Myocyte (in vitro differentiated cells): ENCODE data around the gene RABGEF1. TPM values are rescaled to one million over a fixed set of nuclear protein-coding genes. Genes with fewer than 3 reads are reported as not detected.
"Not testable (repeated sequence)": the region's sequence is repeated elsewhere in the genome, so short reads cannot be mapped to it uniquely, and the experiment has no call there.

Experiments used
- DNase-seq: peaks from one replicate; pipeline ENCODE4 v3.0.0-alpha.2; 2012; ENCODE audit warnings: low read depth
- polyA plus RNA-seq: library from polyadenylated mRNA; unstranded; fragments of >200 nt; gene quantifications from one replicate; pipeline ENCODE4 v1.2.1, GENCODE V29; 2012; ENCODE audit warnings: missing spikeins
- total RNA-seq: library from RNA; depleted of rRNA; stranded (reverse); fragments of >200 nt; gene quantifications from 2 replicates; pipeline ENCODE4 v1.2.3, GENCODE V29; 2014

The RABGEF1 gene
- total RNA-seq: 40.7 and 48.1 TPM in 2 replicates
- 26.6 TPM for polyA plus RNA-seq

DNA sequence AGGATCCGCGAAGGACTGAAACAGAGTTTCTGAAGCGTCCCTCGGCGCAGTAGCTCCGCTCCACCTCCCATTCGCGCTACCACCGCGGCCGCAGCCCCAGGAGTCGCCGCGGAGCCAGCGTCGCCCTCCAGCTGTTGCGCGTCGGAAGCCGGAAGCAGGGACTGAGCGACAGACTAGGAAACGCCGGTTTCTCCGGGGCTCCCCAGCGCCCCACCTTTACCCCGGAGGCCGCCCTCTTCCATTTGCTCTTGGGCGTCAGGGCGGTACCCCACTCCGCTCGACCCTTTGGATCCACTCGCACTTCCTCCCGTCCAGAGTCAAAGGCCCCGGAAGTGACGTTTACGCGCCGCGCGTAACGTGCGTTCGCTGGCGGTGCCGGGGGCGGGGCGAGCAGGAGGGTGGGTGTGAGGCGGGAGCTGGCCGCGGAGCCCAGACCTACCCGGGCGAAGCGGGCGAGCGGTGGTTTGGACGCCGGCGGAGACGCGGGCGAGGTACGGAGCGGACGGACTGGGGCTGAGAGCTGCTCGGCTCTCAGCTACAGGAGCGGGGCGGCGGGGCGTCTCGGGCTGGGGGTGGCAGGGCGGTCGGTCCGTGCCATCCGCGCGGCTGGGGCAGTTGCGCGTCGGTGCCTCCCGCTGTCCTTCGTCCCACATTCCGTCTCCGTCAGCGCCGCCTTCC is at the start of gene RABGEF1:
Gene RABGEF1, plus strand, starts transcription at position 432 of the 678 bp plus-strand sequence. CDS start 31,167 bp downstream, outside the sequence.
- DNase-seq: peak; percentile 99

DNA sequence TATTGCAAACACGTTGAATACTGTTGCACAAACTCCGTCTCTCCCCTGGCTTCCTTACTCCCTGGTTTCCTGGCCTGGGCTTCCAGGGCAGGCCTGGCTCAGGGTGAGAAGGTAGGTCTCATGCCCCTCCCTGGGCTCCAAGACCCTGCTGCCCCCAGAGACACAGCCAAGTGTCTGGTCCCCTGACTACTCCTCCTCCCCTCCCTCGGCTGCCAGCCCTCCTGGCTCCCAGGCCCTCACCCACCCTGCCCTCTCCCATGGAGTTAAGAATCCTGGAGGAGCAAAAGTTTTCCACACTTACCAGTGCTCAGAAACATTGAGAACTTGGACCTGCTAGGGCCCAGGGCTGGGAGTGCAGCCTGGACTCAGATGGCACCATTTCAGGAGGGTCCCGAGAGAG is 47.2 kb upstream of the RABGEF1 start:
- DNase-seq: no peak

DNA sequence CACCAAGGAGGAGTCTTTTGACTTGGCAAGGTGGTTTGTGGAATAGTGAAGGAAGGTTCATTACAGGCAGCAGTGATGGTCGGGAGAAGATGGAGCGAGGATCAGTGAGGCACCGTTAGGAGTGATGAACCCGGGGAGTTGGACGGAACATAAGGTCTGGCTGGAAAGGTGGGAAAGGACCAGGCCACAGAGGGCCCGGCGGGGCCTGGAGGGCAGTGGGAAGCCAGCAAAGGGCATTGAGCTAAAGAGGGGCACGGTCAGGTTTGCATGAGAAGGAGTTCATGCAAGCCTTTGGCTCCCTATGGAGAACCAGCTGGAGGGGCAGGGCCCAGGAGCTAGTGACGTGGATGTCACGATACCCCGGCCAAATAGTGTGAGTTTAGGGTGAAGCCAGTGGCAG is 46.2 kb upstream of the RABGEF1 start:
- DNase-seq: no peak

DNA sequence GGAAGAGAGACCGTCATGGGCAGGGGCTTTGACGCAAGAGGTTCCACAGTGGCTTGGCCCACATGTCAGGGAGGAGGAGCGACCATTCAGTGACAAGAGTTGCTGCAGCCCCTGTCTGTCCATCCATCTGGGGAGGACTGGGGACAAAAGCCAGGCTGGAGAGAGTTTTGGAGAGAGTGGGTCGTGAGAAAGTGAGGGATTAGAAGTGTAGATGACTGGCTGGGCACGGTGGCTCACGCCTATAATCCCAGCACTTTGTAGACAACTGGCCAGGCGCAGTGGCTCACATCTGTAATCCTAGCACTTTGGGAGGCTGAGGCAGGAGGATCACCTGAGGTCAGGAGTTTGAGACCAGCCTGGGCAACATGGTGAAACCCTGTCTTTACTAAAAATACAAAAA is 45.1 kb upstream of the RABGEF1 start:
- DNase-seq: not testable (repeated sequence)

DNA sequence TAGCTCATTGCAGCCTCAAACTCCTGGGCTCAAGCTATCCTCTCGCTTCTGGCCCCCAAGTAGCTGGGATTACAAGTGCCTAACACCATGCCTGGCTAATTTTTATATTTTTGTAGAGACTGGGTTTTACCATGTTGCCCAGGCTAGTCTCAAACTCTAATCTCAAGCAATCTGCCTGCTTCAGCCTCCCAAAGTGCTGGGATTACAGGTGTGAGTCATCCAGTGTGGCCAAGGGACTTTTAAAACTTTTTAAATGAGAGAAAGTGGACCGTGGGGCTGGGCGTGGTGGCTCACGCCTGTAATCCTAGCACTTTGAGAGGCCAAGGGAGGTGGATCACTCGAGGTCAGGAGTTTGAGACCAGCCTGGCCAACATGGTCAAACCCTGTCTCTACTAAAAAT is 44.4 kb upstream of the RABGEF1 start:
- DNase-seq: not testable (repeated sequence)

DNA sequence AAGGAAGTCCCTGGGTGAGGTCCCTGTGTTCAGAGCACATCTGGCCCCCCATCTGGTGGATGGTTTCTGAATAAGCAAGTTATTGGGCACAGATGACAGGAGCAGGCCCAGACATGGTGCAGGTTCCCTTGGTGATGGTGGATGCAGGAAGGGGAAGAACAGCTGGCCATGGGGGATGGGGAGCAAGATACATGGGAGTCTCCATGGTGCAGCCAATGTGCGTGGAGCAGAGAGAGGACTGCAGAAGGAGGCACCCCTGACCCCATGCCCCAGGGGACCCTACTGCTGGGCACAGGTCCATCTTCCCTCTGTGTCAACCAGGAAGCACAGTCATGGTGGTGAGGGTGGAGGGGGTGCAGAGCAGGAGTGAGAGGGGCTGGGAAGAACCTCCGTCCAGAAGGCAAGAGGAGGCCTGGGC is 43.8 kb upstream of the RABGEF1 start:
- peak; percentile 75 for DNase-seq

DNA sequence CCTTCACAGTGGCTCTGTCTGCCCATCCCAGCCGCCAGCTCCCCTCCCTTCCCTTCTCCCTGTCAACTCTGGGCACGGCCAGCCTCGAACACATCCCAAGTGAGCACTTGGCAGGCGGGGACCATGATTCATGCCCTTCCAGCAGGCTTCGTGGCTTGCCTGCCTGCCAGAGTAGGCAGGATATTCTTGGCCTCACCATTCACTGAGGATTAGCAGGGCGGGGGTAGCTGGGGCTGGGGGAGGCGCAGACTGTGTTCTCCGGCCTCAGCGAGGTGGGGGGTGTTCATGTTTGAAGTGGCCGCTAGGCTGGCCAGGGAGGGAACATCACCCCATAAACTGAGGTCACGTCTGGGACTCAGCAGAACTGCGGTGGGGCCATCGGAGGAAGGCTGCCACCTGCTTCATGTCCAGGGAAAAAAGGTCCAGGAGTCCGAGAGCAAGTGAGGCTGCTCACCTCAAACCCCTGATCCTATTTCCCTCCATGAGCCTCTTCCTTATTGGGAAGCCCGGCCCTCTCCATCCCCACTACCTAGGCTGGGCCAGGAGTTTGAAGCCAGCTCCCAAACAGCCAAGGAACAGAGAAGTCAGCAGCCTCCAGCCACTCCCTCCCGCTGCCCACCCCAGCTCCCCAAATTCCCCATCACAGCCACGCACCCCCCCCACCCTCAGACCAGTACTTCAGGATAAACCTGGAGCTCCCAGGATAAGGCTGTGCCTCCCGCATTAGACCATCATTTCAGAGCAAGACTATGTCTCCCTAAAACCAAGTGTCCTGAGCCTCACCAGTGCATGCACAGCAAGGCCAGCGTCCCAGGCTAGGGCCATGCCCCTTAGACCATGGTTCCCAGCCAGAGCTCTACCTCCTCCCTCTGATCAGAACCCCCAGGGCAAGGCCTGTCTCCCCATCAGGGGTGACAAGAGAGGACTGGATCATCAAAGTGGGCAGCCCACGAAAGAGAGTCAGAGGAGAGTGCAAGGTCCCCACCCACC is 42.8 kb upstream of the RABGEF1 start:
- DNase-seq: peak; percentile 94

DNA sequence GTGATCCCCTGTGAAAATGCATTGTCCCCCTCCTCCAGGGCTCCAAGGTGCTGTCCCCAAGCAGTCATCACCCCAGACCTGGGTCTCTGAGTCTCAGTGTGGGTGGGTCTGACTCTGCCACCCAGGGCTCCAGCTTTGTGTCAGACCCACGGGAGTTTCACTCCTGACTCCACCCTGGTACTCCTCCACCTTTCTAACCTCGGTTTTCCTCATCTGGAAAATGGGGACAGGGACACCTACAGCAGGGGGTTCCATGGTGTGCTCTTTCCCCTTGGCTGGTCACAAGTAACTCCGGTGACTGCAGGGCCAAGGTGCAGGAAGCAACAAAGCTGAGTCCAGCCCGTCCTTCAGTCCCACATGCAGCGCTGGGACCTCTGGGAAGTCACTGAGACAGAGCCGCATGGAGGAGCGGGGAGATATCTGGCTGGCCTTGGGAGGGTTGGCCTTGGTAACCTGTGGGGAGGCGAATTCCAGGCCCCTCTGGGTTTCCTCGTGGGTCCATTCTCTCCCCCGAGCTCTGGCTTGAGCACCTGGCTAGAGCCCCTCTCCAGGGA is 41.8 kb upstream of the RABGEF1 start:
- no peak for DNase-seq

DNA sequence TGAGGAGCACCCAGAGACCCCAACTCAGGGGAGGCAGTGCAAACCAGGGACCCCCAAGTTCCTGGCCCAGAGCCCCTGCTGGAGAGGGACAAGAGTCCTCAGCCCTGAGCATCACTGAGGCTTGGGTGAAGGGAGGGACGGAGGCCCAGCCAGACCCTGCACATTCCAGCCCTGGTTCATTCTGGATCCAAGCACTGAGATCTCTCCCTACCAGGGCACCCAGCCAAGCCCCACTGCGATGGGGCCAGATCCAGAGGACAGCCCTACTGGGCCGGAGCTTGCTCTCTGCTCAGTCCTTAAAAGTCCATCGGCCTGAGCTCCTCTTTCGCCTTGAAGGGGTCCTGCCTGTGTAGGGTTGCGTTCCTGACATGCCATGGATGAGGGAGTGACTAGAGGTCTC is 40.5 kb upstream of the RABGEF1 start:
- no peak for DNase-seq

DNA sequence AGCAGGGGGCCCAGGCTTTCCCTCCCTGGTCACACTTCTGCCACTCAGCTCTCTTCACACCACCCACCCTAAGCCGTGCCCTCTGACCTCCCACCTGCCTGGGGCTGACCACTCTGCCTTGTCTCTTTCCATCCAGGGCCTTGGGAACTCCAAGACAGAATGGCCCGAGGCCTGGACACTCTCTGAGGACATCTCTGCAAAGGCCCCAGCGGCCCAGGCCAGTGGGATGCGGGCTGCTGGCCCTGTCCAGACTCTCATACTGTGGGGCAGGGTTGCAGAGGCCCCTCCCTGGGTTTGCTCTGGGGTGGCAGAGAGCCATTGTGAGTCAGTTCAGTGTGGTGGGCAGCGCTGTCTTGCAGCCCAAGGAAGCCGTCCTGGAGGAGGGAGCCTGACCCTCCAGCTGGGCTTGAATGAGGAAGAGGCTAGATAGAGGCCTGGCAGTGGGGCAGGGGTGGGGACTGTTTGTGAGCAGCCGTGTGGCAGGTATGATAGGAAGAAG is 39.9 kb upstream of the RABGEF1 start:
- no peak for DNase-seq

DNA sequence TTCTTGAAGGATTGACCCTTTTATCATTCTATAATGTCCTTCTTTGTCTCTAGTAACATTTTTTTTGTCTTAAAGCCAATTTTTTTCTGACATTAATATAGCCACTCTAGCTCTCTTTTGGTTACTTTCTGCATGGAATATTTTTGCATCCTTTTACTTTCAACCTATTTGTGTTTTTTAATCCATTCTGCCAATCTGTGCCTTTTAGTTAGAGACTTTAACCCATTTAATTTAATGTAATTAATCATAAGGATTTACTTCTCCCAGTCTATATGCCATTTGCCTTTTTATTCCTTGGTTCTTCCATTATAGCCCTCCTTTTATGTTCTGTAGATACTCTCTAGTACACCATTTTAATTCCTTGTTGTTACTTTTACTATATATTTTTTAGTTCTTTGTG is 32.7 kb upstream of the RABGEF1 start:
- no peak for DNase-seq

DNA sequence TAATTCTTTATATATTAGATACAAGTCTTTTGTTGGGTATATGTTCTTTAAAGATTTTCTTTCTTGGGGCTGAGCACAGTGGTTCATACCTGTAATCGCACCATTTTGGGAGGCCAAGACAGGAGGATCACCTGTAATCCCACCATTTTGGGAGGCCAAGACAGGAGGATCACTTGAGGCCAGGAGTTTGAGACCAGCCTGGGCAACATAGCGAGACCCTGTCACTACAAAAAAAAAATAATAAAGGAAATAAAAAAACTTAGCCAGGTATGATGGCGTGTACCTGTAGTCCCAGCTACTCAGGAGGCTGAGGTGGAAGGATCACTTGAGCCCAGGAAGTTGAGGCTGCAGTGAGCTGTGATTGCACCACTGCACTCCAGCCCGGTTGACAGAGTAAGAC is 29.8 kb upstream of the RABGEF1 start:
- not testable (repeated sequence) for DNase-seq

DNA sequence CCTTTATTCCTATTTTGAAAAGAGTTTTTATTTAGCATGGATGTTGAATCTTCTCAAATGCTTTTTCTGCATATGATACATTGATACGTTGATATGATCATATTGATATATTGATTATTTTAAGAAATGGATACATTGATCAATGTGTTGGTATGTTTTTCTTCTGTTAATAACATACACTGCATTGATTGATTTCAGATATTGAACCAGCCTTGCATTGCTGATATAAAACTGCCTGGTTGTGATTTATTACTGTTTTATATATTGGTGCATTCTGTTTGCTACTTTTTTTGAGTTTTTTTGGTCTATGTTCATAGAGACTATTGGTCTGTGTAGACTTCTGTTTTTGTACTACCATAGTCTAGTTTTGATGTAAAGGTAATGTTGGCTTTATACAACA is 26.8 kb upstream of the RABGEF1 start:
- DNase-seq: no peak

DNA sequence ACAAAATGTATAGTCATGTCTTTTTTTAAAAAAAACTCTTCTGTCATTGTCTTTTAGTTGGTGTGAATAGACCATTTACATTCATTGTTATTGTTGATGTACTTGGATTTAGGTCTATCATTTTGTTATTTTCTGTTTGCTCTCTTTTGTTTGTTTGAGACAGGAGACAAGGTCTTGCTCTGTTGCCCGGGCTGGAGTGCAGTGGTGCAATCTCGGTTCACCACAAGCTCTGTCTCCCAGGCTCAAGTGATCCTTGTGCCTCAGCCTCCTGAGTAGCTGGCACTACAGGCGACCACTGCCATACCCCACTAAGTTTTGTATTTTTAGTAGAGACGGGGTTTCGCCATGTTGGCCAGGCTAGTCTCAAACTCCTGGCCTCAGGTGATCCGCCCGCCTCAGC is 23.9 kb upstream of the RABGEF1 start:
- not testable (repeated sequence) for DNase-seq

DNA sequence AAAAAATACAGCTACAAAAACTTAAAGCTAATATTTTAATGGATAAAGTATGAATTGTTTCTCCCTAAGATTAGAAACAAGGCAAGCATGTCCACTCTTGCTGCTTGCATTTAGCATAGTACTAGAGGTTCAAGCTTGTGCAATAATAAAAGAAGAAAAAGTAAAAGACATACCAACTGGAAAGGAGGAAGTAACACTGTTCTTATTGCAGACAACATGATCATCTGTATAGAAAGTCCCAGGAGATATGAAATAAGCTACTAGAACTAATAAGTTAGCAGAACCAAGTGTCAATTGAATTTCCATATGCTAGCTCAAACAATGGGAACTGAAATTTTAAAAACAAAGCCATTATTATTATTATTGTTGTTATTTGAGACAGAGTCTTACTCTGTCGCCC is 20.0 kb upstream of the RABGEF1 start:
- DNase-seq: no peak

DNA sequence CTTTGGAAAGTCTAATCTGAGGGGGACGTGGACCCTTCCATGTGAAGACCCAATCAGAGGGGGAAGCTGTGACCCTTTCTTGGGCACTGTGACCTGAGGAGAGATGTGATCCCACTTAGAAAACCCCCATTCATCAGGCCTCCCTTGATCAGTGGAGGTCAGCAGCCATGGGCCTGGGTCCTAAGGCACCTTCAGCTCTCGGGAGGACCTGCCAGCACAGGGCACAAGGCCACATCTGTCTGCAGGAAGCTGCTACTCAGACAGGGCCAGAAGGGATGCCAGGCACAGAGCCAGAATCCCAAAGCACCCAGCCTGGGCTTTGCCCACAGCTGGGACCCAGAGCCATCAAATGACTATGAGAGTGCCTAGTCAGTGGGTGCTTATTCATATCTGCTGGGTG is 14.7 kb upstream of the RABGEF1 start:
- DNase-seq: no peak

DNA sequence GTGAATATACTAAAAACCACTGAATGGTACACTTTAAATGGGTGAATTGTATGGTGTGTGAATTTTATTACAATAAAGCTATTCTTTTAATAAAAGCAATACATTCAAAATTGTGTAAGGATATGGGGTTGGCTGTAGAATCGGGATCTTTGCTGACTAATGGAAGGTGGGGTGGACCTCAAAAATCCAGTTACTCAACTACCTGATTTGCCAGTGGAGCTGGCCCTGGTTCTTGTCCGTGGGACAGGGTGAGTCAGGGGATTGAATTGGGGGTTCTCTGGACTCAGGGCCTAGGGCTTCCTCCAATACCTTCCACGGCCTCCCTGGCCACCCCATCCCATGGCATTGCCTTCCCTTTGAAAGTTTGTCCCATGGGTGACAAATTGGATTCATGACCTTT is 13.5 kb upstream of the RABGEF1 start:
- no peak for DNase-seq

DNA sequence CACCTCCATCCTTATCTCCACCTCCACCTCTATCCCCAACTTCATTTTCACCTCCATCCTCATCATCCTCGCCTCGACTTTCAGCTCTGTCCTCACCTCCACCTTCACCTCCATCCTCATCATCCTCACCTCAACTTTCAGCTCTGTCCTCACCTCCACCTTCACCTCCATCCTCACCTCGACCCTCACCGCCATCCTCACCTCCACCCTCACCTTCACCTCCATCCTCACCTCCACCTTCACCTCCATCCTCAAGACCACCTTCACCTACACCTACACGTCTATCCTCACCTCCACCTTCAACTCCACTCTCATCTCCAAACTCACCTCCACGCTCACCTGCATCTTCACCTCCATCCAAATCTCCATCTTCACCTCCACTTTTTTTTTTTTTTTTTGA is 12.0 kb upstream of the RABGEF1 start:
- DNase-seq: no peak

DNA sequence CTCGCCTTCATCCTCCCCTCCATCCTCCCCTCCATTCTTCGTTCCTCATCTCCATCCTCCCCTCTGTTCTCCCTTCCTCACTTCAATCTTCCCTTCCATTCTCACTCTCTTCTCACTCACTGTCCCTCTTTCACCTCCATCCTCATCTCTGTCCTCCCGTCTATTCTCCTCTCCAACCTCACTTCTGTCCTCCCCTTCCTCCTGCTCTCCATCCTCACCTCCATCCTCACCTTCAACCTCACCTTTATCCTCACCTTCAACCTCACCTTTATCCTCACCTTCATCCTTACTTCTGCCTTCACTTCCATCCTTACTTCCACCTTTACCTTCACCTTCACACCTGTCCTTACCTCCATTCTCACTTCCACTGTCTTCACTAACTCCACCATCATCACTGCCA is 11.3 kb upstream of the RABGEF1 start:
- no peak for DNase-seq

DNA sequence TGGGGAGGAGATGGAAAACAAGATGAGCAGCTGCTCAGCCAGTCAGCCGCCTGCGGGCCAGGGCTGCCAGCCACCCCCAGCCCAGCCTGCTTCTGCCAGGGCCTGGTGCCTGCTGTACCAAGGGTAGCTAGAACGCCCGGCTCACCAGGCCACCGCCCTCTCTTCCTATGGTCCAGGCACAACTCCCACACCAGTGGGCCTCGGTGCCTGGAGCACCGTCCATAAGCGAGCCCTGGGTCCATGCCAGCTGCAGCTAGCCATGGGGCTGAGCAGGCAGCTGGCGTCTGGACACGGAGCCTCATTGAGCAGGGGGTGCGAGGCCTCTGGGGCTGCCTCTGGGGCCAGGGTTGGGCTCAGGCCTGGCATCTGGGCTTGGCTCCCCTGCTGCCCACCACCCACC is 8.5 kb upstream of the RABGEF1 start:
- peak; percentile 46 for DNase-seq

DNA sequence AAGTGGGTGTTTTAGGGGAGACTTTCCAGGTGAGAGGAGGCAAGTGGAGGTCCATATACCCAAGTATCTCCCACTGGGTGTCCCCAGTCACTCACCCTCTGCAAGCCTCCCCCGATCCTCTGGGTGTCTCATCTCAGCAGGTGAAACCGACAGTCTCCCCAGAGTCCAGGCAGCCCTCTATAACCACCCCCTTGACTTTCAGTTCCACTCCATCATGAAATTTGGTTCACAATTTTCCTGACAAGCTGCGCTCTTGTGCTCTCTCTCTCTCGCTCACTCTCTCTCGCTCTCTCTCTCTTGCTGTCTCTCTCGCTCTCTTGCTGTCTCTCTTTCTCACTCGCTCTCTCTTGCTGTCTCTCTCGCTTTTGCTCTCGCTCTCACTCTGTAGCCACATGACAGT is 8.1 kb upstream of the RABGEF1 start:
- no peak for DNase-seq

DNA sequence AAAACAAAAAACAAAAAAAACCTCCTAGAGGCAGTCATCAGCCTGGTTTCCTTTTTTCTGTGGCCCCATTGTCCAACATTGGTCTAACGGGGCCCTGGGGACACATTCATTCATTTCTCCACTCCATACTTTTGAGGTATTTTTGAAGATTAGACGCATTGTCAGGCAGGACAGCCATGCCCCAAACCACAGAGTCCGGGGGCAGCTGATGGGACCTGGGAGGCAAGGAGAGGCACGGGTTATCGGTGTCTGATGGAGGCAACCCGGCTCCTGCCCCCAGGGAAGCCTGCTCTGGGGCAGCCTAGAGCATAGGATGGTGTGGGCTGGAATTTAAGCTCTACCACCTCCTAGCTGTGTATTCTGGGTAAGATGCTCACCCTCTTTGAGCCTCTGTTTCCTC is 6.5 kb upstream of the RABGEF1 start:
- DNase-seq: no peak
